ENCODE results near the gene CERK.
A peak's percentile ranks its signal among the peaks of the same experiment; 100 is the strongest.

Gene CERK

DNA sequence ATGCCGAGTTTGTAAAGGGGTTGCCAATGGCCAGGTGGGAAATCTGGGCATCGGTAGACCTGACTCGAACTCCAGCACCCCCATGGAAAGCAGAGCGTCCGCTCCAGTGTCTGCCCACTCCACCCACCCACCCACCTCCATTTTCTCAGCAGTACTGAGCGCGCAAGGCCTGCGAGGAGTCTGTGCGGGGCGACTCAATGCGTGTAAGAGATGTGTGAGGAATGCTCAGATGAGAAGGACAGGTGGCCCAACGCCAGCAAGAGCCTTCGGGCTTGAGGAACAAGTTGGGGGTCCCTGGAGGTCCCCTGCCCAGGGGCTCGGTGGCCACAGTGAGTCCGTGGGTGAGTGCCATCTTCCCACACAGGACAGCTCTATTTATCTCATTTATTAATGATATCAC is 50.6 kb downstream of the CERK start:
- DNase-seq (ENCODE audit: low read depth, low spot score) = no peak
- no peak overlapping the region for H3K4me3 ChIP-seq (ENCODE audit: low read length)

DNA sequence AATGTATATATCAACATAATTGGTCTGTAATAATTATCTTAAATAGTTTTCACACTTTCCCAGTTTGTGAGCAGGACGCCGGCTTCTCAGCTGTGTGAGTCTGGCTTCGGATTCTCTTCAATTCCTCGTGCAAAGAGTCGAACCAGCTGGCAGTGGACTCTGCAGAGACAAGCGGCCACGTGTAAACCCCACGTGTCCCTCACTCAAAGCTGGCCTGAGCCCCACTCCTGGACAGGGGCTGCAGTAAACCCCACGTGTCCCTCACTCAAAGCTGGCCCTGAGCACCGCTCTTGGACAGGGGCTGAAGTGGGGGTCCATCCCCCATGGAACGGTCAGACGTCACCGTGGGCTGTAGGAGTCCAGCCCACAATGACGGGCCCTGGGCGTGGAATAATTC is 51.0 kb downstream of the CERK start:
- DNase-seq (ENCODE audit: low read depth, low spot score) = no peak
- H3K4me3 ChIP-seq (ENCODE audit: low read length) = no peak overlapping the region

DNA sequence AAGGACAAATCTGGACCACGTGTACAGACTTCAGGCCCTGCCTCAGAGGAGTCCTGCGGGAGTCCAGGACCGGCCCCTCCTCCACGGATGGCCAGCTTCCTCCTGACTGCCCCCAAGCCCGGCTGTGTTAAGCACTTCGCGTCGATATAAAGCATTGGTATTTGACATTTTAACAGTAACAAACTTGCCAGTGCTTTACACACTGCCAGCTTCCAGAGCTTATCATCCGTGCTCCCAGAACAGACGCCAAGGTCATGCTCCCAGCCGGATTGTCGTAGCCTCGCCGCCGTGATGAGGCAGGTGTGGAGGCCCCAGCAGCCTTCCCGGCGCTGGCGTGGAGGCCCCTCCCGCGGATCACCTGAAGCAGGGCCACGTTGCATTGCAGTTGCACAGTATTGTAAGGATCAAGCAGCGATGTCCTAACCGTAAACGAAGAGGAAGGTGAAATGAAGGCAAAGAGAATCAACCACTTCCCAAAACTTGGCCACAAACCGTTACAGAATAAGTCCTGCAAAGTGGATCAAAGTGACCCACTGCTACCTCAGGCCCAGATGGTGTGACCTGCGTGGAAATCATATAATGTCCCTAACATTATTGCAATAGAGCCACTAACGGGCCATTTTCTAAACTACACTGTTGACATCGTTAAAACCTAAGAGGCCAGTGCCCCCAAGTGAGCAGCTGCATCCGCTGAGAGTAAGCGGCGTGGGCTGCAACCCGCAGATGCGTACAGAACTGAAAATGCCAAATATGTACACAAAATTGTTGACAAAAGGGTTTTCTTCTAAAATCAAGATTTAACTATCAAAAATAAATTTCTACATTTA is 51.6 kb downstream of the CERK start:
- no peak for DNase-seq (ENCODE audit: low read depth, low spot score)
- H3K4me3 ChIP-seq (ENCODE audit: low read length) = no peak overlapping the region

DNA sequence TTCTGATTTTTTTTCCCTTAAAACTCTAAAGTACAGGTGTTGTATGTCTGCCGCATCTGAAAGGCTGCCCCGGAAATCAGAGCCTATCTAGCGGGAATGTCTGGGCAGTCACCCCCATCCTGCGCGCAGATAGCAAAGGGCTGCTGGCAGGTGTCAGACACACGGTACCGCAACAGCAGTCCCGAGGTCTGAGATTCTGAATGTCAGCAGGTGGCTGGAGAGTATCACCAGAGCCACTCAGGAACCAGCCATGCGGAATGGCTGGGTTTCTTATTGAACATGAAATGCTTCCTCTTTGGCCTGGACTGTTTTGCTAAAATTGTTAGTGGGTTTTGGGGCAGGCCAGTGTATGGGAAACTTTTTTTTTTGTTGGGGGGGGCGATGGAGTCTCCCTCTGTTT is 53.3 kb downstream of the CERK start:
- DNase-seq (ENCODE audit: low read depth, low spot score) = peak; percentile 72
- H3K4me3 ChIP-seq (ENCODE audit: low read length) = no peak overlapping the region

DNA sequence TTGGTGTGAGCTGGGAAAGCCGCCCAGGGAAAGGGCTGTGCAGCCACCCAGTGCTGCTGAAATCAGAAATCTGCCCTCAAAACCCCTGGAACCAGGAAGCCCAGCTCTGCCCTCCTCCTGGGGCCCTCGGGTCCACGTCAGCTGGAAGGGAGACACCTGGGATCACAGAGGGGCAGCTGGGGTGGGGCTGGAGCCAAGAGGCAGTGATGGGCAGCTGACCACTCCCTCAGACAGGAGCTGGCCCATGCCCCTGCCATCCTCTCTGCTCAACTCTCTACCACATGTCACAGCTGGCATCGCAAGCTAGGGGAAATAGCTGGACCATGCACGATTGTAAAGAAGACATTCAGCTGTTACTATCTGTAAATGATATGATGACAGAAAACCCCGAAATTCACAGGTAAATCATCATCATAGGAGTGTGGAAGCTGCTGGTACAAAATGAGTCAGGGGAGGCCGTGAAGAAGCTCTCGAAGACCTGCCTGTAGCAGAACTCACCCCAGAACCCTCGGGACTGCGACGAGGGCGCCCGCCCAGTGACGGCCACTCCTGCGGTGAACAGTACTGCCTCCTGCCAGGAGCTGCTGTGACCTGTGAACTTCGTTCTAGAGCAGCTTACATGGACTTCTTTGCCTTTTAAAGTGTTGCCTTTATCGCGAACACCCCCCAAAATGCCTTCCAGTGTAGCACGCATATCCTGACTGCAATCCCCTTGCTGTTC is 55.9 kb downstream of the CERK start:
- no peak for DNase-seq (ENCODE audit: low read depth, low spot score)
- H3K4me3 ChIP-seq (ENCODE audit: low read length) = no peak overlapping the region

DNA sequence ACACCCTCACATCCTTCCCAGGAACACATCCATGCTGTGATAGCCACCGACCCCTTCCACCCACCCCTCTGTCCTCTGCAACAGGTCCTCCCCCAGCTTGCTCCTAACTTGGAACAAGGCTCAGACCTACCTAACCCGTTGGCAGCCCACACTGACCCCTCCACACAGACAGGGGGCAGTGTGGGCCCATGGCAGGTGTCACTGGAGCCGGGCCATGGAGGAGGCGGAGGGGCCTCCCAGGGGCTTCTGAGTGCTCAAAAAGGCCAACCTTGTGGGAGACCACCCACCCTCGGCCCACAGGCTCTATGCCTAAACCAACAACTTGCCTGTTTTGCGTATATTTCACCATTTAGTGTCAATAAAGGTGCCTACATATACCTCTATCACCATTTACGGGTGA is 57.0 kb downstream of the CERK start:
- no peak overlapping the region for H3K4me3 ChIP-seq (ENCODE audit: low read length)
- DNase-seq (ENCODE audit: low read depth, low spot score) = no peak

DNA sequence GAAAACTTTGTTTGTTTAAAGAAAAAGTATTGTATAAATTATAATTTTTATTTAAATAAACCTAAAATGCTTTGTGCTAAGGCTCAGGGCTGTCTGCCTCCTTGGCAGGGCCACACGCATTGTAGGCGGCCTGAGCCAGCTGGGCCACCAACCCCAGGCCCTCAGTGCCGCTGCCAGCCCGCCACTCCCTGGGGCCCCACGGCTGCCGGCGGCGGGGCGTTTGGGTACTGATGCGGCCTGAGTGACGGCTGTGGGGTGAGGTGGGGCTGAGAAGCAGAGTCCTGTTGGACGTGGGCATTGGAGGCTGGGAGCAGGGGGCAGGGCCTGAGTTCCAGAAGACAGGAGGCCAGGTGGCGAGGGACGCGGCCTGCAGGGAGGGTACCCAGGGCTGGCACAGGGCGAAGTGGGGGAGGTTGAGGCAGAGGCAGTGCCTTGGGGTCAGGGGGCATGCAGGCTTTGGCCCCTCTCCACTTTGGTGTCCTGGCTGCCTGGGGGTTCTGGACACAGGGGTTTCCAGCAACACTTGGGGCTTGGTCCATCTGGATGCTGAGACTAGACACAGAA is 58.3 kb downstream of the CERK start:
- no peak for DNase-seq (ENCODE audit: low read depth, low spot score)
- no peak overlapping the region for H3K4me3 ChIP-seq (ENCODE audit: low read length)

DNA sequence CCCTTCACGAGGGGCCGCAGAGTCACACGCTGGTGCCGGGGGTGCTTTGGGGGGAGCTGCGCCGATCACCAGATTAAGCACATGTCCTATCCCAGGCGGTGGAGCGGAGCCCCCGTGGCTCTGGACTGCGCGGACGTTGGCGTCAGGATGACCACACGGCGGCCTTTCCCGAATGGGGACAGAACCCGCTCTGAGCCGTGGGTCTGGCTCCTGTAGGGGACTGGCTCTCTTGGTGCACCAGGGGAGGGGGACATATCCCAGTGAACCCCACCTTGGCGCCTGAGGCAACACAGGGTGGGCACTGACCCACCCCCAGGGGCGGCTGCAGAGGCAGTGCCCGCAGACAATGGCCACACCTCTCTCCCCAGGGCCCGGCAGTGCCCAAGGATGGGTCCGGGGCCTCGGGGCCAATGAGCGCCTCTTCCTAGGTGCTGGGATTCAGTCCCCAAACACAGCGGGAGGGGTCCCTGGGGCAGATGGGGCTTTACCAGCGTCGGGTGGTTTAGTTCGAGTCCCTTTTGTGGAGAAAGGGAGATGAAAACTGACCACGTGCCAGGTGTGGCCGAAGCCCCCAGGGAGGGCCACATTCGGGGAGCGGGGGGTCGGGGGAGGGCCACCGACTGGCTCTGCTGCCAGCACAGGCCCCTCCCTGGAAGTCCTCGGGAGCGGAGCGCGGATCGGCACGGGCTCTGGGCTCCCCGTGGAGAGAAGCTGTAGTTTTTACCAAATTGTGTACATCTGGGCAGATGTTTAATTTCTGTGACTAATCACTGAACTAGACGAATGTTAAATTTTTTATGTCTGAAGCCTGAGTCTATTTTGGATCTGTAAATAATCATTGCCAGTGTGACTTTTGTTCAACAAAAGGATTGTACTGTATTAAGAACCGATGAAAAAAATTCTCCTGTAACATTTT is 59.0 kb downstream of the CERK start:
- no peak overlapping the region for H3K4me3 ChIP-seq (ENCODE audit: low read length)
- no peak for DNase-seq (ENCODE audit: low read depth, low spot score)

DNA sequence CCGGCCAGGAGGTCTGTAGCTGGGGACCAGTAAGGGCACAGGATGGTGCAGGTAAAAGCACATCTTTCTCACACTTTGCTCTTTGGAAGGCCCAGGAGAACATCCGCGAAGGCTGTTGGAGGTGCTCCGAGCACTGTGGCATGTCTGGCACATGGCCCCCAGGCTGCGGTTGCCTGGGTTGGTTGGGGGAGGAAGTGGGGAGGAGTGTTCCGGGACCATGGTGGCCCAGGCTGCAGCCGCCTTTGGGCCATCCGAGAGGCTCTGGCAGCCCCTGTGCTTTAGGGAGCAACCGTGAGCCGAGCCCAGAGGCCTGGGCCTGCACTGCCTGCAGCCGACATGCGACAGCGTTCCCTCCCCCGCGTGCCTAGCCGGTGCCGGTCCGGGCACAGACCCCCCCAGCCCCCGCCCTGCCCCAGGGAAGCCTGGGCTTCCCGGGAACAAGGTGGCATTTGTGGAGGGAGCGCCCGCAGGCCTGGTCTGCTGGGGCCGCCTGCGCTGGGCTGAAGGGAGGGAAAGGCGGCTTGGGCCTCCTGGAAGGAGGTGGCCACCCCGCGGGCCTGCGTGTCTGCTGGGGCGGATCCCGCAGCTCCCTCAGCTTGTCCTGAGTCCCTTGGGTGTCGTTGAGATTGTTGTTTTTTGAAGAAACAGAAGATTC is 59.9 kb downstream of the CERK start:
- H3K4me3 ChIP-seq (ENCODE audit: low read length) = no peak overlapping the region
- DNase-seq (ENCODE audit: low read depth, low spot score) = peak; percentile 70

DNA sequence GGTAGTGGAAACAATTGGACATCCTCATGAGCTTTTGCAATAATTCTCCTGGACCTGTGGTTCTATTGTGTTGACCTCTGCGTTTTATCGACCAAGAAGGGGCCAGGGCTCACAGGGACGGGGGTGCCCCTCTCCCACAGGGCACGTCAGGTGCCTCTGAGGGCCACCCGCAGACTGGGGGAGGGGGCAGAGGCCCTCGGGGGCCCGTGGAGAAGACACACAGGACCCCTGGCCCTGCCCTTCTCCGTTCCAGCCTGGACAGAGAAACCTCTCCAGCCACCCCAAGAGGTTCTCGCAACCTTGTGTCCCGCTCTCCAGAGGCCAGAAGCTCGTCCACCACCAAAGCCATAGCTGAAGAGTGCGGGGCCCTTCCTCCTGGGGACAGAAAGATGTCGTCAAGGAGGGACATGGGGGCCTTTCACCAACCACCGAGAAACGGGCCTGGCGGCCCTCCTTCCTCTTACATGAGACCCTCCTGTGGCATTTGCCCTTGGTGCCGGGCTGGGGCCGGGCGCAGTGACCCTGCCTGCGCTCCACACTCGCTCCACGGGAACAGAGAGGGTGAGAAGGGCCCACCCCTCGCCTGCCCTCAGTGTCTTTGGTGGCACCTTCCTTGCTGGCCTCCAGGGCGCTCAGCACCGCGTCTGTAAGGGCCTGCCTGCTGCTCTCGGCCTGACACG is 60.6 kb downstream of the CERK start:
- no peak for DNase-seq (ENCODE audit: low read depth, low spot score)
- no peak overlapping the region for H3K4me3 ChIP-seq (ENCODE audit: low read length)

DNA sequence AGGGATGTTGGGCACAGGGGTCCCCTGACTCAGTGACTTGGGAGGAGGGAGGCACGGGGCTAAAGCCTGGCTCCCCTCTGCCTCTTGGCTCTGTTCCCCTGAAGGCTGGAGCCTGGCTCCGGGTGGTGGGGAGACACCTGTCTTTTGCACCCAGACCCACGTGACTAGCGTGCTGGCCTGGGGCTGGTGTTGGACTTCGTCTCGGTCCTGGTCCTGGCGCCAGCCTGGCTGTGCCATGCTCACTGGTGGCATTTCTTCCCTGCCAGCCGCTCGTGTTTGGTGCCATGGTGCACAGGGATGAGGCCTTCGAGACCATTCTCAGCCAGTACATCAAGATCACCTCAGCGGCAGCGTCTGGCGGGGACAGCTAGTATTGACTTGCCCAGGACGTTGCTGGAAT is 61.2 kb downstream of the CERK start:
- no peak overlapping the region for H3K4me3 ChIP-seq (ENCODE audit: low read length)
- no peak for DNase-seq (ENCODE audit: low read depth, low spot score)

DNA sequence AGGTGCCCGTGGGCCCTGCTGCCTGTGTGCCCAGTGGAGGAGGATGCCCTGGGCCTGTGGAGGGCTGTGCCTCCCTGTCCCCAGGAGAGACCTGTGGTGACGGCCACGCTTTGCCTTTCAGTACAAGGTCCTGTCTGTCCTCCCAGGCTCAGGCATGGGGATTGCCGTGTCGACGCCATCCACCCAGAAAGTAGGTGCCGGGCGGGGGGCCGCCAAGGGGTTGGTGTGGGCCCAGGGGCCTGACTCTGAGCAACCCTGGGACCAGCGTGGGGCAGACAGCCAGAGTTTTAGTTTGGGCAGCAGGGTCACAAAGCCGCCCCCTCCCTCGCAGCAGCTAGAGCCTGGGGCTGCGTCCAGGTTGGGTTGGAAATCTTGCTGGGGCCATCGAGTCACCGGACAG is 61.6 kb downstream of the CERK start:
- no peak for DNase-seq (ENCODE audit: low read depth, low spot score)
- H3K4me3 ChIP-seq (ENCODE audit: low read length) = no peak overlapping the region

DNA sequence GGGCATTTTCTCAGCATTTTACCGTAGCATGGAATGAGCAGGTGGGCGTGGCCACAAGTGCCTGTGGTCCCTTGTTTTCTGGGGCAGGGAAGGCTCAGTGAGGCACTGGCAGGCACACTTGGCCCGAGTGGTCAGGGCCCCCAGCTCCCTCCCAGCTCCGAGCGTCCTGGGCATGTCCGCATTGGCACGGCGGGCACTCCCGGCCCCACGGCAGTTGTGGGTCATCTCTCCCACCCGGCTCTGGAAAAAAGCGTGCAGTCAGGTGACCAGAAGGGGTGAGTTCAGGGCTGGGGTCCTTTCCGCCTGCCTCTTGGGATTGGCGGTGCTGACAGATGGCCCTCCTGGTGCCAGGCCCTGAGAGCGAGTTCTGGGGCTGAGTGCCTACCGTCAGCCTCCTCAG is 62.1 kb downstream of the CERK start:
- no peak overlapping the region for H3K4me3 ChIP-seq (ENCODE audit: low read length)
- no peak for DNase-seq (ENCODE audit: low read depth, low spot score)

DNA sequence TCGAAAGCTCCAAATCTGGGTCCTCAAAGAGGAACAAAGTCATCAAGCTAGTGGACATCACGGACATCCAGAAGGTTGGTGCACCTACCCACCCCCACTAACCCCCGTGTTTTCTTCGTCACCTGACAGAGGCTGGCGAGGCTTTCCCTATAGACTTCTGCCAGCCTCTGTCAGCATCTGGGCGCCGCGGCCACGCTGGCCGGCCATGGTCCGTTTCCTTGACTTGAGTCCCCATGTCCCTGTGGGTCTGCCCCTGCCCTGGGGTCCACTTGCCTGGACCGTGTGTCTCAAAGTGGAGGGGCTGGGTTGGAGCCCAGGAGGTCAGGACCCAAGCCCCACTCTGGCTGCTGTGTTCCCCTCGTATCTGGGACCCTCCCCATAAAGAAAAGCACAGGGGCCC is 62.6 kb downstream of the CERK start:
- H3K4me3 ChIP-seq (ENCODE audit: low read length) = peak overlapping the region; percentile 66

DNA sequence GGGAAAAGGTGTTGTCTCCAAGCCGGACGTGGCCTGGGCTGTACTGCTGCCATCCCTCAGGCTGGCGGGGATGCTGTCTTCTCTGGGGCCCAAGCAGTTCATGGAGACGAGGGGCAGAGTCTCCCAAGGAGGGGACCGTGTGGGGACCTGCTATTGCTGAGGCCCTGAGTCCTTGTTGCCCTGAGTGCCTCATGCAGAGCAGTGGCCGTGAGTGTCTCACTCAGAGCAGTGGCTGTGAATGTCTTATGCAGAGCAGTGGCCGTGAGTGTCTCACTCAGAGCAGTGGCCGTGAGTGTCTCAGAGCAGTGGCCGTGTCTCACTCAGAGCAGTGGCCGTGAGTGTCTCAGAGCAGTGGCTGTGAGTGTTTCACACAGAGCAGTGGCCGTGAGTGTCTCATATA is 63.1 kb downstream of the CERK start:
- peak overlapping the region; percentile 66 for H3K4me3 ChIP-seq (ENCODE audit: low read length)
- DNase-seq (ENCODE audit: low read depth, low spot score) = no peak

More for the DNA sequence above, 62.6 kb downstream of the CERK start:
- DNase-seq (ENCODE audit: low read depth, low spot score) = no peak

DNA sequence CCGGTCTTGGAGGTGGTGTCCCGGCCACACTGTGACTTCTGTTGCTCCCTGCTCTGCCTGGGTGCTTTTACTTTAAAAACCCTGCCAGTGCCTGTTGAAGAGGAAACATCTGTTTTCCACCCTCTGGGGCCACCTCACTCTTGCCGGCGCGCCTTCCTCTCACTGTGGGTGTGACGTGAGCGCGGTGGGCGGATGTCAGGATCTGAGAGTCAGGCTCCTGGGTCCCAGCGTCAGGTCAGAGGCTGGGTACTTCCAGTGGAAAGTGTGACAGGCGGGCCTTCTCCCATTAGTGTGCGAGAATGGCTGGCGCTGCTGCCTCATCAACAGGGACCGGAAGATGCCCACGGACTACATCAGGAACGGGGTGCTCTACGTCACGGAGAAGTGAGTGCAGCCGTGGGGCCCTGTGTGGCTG is 63.7 kb downstream of the CERK start:
- peak overlapping the region; percentile 66 for H3K4me3 ChIP-seq (ENCODE audit: low read length)
- DNase-seq (ENCODE audit: low read depth, low spot score) = peak; percentile 92

DNA sequence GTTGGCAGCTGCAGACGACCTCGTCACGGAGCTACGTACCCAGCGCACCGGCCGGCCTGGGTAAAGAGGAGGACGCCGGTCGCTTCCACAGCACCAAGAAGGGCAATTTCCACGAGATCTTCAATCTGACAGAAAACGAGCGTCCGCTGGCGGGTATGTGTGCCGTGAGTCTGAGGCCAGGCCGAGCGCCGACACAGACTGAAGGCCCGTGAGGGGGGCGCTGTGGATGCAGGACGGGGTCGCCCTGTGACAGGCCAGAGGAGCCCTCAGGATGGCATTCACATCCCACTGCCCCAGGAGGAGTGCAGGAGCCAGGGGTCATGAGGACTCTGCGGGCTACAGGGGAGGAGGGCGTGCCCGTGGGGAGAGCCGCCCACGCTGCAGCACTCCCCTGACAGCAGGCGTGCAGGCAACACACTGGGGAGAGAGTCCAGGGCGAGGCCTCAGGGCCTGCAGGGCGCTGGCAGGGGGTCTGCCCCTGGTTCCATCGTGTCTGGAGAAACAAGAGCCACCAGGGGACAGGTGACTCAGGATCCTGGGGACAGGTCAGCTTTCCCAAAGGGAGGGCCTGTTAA is 64.3 kb downstream of the CERK start:
- H3K4me3 ChIP-seq (ENCODE audit: low read length) = peak overlapping the region; percentile 66
- no peak for DNase-seq (ENCODE audit: low read depth, low spot score)

DNA sequence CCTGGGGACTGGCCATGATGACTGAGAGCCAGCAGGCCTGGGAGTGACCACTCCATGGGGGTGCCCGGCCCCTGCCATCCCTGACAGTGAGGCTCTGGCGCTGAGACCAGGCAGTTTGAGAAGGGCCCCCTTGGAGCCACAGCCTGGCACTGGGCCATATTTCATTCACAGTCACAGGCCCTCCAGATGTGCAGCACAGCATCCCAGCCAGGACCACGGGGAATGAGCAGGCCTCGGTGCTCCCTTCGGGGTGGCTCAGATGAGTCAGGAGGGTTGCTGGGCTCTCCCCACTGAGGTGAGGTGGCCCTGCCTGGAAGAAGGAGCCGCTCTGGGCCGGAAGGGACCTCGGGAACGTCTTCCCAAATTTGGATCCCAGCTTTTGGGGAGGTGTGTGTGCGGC is 64.8 kb downstream of the CERK start:
- no peak for DNase-seq (ENCODE audit: low read depth, low spot score)
- no peak overlapping the region for H3K4me3 ChIP-seq (ENCODE audit: low read length)

All from Jurkat, Clone E6-1 (cell line).